Fibroblast of villous mesenchyme (primary cell): ENCODE data around the gene AFF1. TPM values are rescaled to one million over a fixed set of nuclear protein-coding genes. Genes with fewer than 3 reads are reported as not detected.
A peak's percentile ranks its signal among the peaks of the same experiment; 100 is the strongest.

Experiments
- DNase-seq: peaks from one replicate; pipeline ENCODE4 v3.0.0-alpha.2; 2010; ENCODE audit warnings: low read depth
- H3K4me3 ChIP-seq: 2 replicates; pipeline ENCODE4 v1.5.1; 2011; ENCODE audit warnings: low read depth, mild to moderate bottlenecking, low read length
- CTCF ChIP-seq: IDR thresholded peaks from 2 replicates; pipeline ENCODE4 v1.5.1; 2012; ENCODE audit warnings: low read depth, mild to moderate bottlenecking, low read length; ENCODE audit not compliant: insufficient read depth
- total RNA-seq: library from RNA; depleted of rRNA; stranded (reverse); fragments of >200 nt; gene quantifications from 2 replicates; pipeline ENCODE4 v1.2.3, GENCODE V29; 2012

Gene AFF1
- total RNA-seq, 1 donor: 34.1 TPM

GRCh38 chr4:86895692-86896488 is 38.9 kb upstream of the AFF1 start:
- no peak overlapping the region for H3K4me3 ChIP-seq
- peak; percentile 69 for TF ChIP-seq CTCF
- DNase-seq: peak; percentile 80

GRCh38 chr4:86896596-86896995 is 38.2 kb upstream of the AFF1 start:
- TF ChIP-seq CTCF: no peak
- no peak overlapping the region for H3K4me3 ChIP-seq
- no peak for DNase-seq

- TF ChIP-seq CTCF: peak; percentile 19
- no peak for DNase-seq
- no peak overlapping the region for H3K4me3 ChIP-seq
Observed at GRCh38 chr4:86898562-86898961, 36.2 kb upstream of the AFF1 start.

GRCh38 chr4:86901864-86902263 is 32.9 kb upstream of the AFF1 start:
- TF ChIP-seq CTCF: no peak
- no peak overlapping the region for H3K4me3 ChIP-seq
- no peak for DNase-seq

- no peak for TF ChIP-seq CTCF
- H3K4me3 ChIP-seq: no peak overlapping the region
- peak; percentile 75 for DNase-seq
Observed at GRCh38 chr4:86908251-86908657, 26.6 kb upstream of the AFF1 start.

GRCh38 chr4:86909546-86910295 is 25.1 kb upstream of the AFF1 start:
- DNase-seq: peak; percentile 55
- peak overlapping the region; percentile 14 for H3K4me3 ChIP-seq
- TF ChIP-seq CTCF: no peak
